H1 (cell line): Measurements from ENCODE around the gene TM9SF1. TPM values are rescaled to one million over a fixed set of nuclear protein-coding genes. Genes with fewer than 3 reads are reported as not detected.

Source experiments
- CTCF ChIA-PET: fragments of 300-600 bp; sonication (Branson Sonifier 250); formaldehyde crosslinking; loops from one replicate; lab custom pipeline; 2021; ENCODE audit not compliant: partially characterized antibody; lab: Charles Lee
- POLR2A ChIA-PET: fragments of 300-600 bp; sonication (Branson Sonifier 250); formaldehyde crosslinking; loops from one replicate; lab custom pipeline; 2021; ENCODE audit warnings: inconsistent platforms; ENCODE audit not compliant: partially characterized antibody; lab: Charles Lee
- DNase-seq, 2 experiments: peaks; one replicate each; pipeline versions ENCODE4 v3.0.0 to v3.0.0-alpha.2; 2010 to 2022; ENCODE audit warnings: low spot score in 2 of 2, low read depth in 1 of 2, mixed read lengths in 1 of 2
- FAIRE-seq: peaks from 2 replicates; lab custom pipeline; 2011; peaks lifted over from hg19 to GRCh38; lab: Jason Lieb, UNC
- H2AFZ ChIP-seq: 2 replicates; pipeline ENCODE4 v1.8.1; 2012; ENCODE audit warnings: low read length, inconsistent platforms
- H2AK5ac ChIP-seq: 2 replicates; pipeline ENCODE4 v1.6.1; 2013; ENCODE audit warnings: low read depth, low read length
- H2BK120ac ChIP-seq: replicated peaks from 2 replicates; pipeline ENCODE3; 2013; ENCODE audit warnings: low read depth, low read length, inconsistent platforms
- H2BK12ac ChIP-seq: 2 replicates; pipeline ENCODE4 v1.6.1; 2013; ENCODE audit warnings: low read depth, low read length
- H2BK15ac ChIP-seq: 2 replicates; pipeline ENCODE4 v1.6.1; 2013; ENCODE audit warnings: low read length
- H2BK20ac ChIP-seq: 2 replicates; pipeline ENCODE4 v1.6.1; 2013; ENCODE audit warnings: low read length
- H2BK5ac ChIP-seq: 2 replicates; pipeline ENCODE4 v1.6.1; 2013; ENCODE audit warnings: low read depth, low read length
- H3K14ac ChIP-seq: 2 replicates; pipeline ENCODE4 v1.6.1; 2013; ENCODE audit warnings: inconsistent platforms; ENCODE audit not compliant: insufficient read length
- H3K18ac ChIP-seq: 2 replicates; pipeline ENCODE4 v1.6.1; 2013; ENCODE audit warnings: low read length; ENCODE audit errors: extremely low read depth
- H3K23ac ChIP-seq: 2 replicates; pipeline ENCODE4 v1.6.1; 2013; ENCODE audit warnings: inconsistent platforms; ENCODE audit not compliant: insufficient read length
- H3K23me2 ChIP-seq: 2 replicates; pipeline ENCODE4 v1.6.1; 2013; ENCODE audit warnings: low read depth, low read length
- H3K27ac ChIP-seq: 2 replicates; pipeline ENCODE4 v1.6.1; 2011; ENCODE audit warnings: low read depth, low read length, inconsistent platforms
- H3K27me3 ChIP-seq, 4 experiments: replicated peaks in 1 of 4; 1 replicate in 1 of 4; 2 replicates in 3 of 4; pipeline versions ENCODE4 v1.6.1 to v1.8.1; 2011 to 2013; ENCODE audit warnings: low read length in 3 of 4, mild to moderate bottlenecking in 3 of 4, inconsistent platforms in 2 of 4, mixed read lengths in 2 of 4, moderate library complexity in 1 of 4; ENCODE audit not compliant: control insufficient read depth in 3 of 4, insufficient read depth in 3 of 4; ENCODE audit errors: extremely low read depth in 1 of 4
- H3K36me3 ChIP-seq, 4 experiments: 2 replicates each; pipeline versions ENCODE4 v1.6.1 to v1.8.1; 2011 to 2013; ENCODE audit warnings: mild to moderate bottlenecking in 4 of 4, low read length in 3 of 4, moderate library complexity in 2 of 4, control low read depth in 1 of 4, inconsistent platforms in 1 of 4; ENCODE audit not compliant: insufficient read depth in 4 of 4, control insufficient read depth in 2 of 4
- H3K4ac ChIP-seq: replicated peaks from 2 replicates; pipeline ENCODE3; 2013; ENCODE audit warnings: low read length, low read depth, mixed read lengths, inconsistent platforms; ENCODE audit not compliant: insufficient read length
- H3K4me1 ChIP-seq, 4 experiments: replicated peaks in 1 of 4; 1 replicate in 1 of 4; 2 replicates in 3 of 4; pipeline versions ENCODE4 v1.6.1 to v1.8.1; 2011 to 2013; ENCODE audit warnings: low read length in 3 of 4, inconsistent platforms in 2 of 4, mixed read lengths in 1 of 4; ENCODE audit not compliant: insufficient read depth in 4 of 4, control insufficient read depth in 3 of 4
- H3K4me2 ChIP-seq, 2 experiments: 2 replicates each; pipeline versions ENCODE4 v1.6.1 to v1.8.1; 2011 to 2013; ENCODE audit warnings: low read depth in 2 of 2, low read length in 2 of 2, control low read depth in 1 of 2, inconsistent platforms in 1 of 2, mild to moderate bottlenecking in 1 of 2; ENCODE audit not compliant: insufficient read depth in 1 of 2
- H3K4me3 ChIP-seq, 4 experiments: fragments of 200-600, 300-600 bp in 1 of 4; sonication (generic), shearing (Covaris generic), sonication (Bioruptor Twin) in 1 of 4; 2 replicates each; pipeline versions ENCODE4 v1.5.1 to v1.8.1; 2011 to 2016; ENCODE audit warnings: low read length in 4 of 4, low read depth in 3 of 4, control low read depth in 2 of 4, inconsistent platforms in 2 of 4, mild to moderate bottlenecking in 2 of 4, mixed read lengths in 1 of 4, moderate library complexity in 1 of 4; ENCODE audit not compliant: insufficient read depth in 2 of 4; ENCODE audit errors: extremely low read depth in 1 of 4
- H3K56ac ChIP-seq: replicated peaks from 2 replicates; pipeline ENCODE3; 2013; ENCODE audit warnings: low read depth, mild to moderate bottlenecking, mixed read lengths, low read length, inconsistent platforms; ENCODE audit not compliant: insufficient read length
- H3K79me1 ChIP-seq: 2 replicates; pipeline ENCODE4 v1.6.1; 2013; ENCODE audit warnings: low read depth, low read length, control low read depth
- H3K79me2 ChIP-seq, 2 experiments: 2 replicates each; pipeline versions ENCODE4 v1.6.1 to v1.8.1; 2012 to 2013; ENCODE audit warnings: low read length in 2 of 2, mild to moderate bottlenecking in 2 of 2, inconsistent platforms in 1 of 2; ENCODE audit not compliant: insufficient read depth in 2 of 2, control insufficient read depth in 1 of 2
- H3K9ac ChIP-seq, 4 experiments: replicated peaks in 1 of 4; 1 replicate in 1 of 4; 2 replicates in 3 of 4; pipeline versions ENCODE4 v1.6.1 to v1.8.1; 2011 to 2013; ENCODE audit warnings: low read depth in 3 of 4, low read length in 3 of 4, control low read depth in 2 of 4, mild to moderate bottlenecking in 2 of 4, moderate library complexity in 2 of 4, inconsistent platforms in 1 of 4; ENCODE audit errors: extremely low read depth in 1 of 4
- H3K9me3 ChIP-seq, 2 experiments: 2 replicates each; pipeline versions ENCODE4 v1.6.1 to v1.8.1; 2012 to 2013; ENCODE audit warnings: mild to moderate bottlenecking in 2 of 2, moderate library complexity in 2 of 2, control low read depth in 1 of 2, inconsistent platforms in 1 of 2, low read depth in 1 of 2, low read length in 1 of 2, mixed read lengths in 1 of 2; ENCODE audit not compliant: insufficient read depth in 2 of 2
- H4K20me1 ChIP-seq, 2 experiments: replicated peaks in 1 of 2; 2 replicates each; pipeline versions ENCODE3 to v1.8.1; 2011 to 2013; ENCODE audit warnings: inconsistent platforms in 2 of 2, low read length in 2 of 2, mild to moderate bottlenecking in 1 of 2; ENCODE audit not compliant: insufficient read depth in 2 of 2, control insufficient read depth in 1 of 2
- H4K5ac ChIP-seq: 2 replicates; pipeline ENCODE4 v1.6.1; 2013; ENCODE audit warnings: low read length, low read depth, mixed read lengths, inconsistent platforms; ENCODE audit not compliant: insufficient read length
- H4K8ac ChIP-seq: 2 replicates; pipeline ENCODE4 v1.8.0; 2013; ENCODE audit warnings: mild to moderate bottlenecking, moderate library complexity, low read length, inconsistent platforms; ENCODE audit not compliant: insufficient read depth; ENCODE audit errors: extremely low read depth
- H4K91ac ChIP-seq: replicated peaks from 2 replicates; pipeline ENCODE3; 2013; ENCODE audit warnings: low read length, mixed read lengths, inconsistent platforms; ENCODE audit not compliant: insufficient read length
- CBX8 ChIP-seq: fragments of 300-800, 300-1000 bp; sonication (generic); IDR thresholded peaks from 2 replicates; pipeline ENCODE4 v1.7.1; 2016; ENCODE audit warnings: low read depth, low read length, borderline replicate concordance
- CREB1 ChIP-seq: IDR thresholded peaks from 2 replicates; pipeline ENCODE4 v1.6.1; 2012; ENCODE audit warnings: inconsistent platforms
- E2F6 ChIP-seq: IDR thresholded peaks from 2 replicates; pipeline ENCODE4 v1.6.1; 2012; ENCODE audit warnings: inconsistent platforms
- EP300 ChIP-seq, 2 experiments: IDR thresholded peaks; 1 replicate in 1 of 2; 2 replicates in 1 of 2; pipeline ENCODE4 v1.6.1; 2011 to 2012; ENCODE audit warnings: low read depth in 2 of 2, low read length in 2 of 2, mild to moderate bottlenecking in 2 of 2, borderline replicate concordance in 1 of 2, inconsistent platforms in 1 of 2, moderate library complexity in 1 of 2
- HDAC2 ChIP-seq, 2 experiments: fragments of 300-600 bp in 1 of 2; sonication (generic) in 1 of 2; IDR thresholded peaks; 2 replicates each; pipeline ENCODE4 v1.6.1; 2011 to 2012; ENCODE audit warnings: low read depth in 2 of 2, low read length in 2 of 2, mild to moderate bottlenecking in 2 of 2, moderate library complexity in 2 of 2, borderline replicate concordance in 1 of 2, inconsistent platforms in 1 of 2
- RAD21 ChIP-seq, 2 experiments: IDR thresholded peaks in 1 of 2; conservative IDR thresholded peaks in 1 of 2; 2 replicates each; pipeline ENCODE4 v1.6.1; 2011; ENCODE audit warnings: low read depth in 2 of 2, low read length in 2 of 2, improper control_type of control experiment in 1 of 2, inconsistent platforms in 1 of 2, mild to moderate bottlenecking in 1 of 2, moderate library complexity in 1 of 2
- RXRA ChIP-seq: IDR thresholded peaks from 2 replicates; pipeline ENCODE4 v1.6.1; 2011; ENCODE audit warnings: low read depth, mild to moderate bottlenecking, low read length, moderate library complexity; ENCODE audit not compliant: insufficient read depth
- SIN3A ChIP-seq, 2 experiments: IDR thresholded peaks in 1 of 2; conservative IDR thresholded peaks in 1 of 2; 2 replicates each; pipeline ENCODE4 v1.6.1; 2011 to 2012; ENCODE audit warnings: low read length in 2 of 2, improper control_type of control experiment in 1 of 2, low read depth in 1 of 2, mild to moderate bottlenecking in 1 of 2
- TAF1 ChIP-seq: IDR thresholded peaks from 2 replicates; pipeline ENCODE4 v1.6.1; 2011; ENCODE audit warnings: mild to moderate bottlenecking, low read depth, low read length
- WGBS, 2 experiments: shearing (Covaris generic) in 1 of 2; methylation state at CpG; one replicate each; pipeline versions ENCODE4 v1.1.6 to v1.1.7; 2013 to 2015; ENCODE audit warnings: low lambda C conversion rate in 2 of 2, mixed read lengths in 2 of 2, inconsistent platforms in 1 of 2, low coverage in 1 of 2, missing lambda C conversion rate in 1 of 2; ENCODE audit not compliant: insufficient replicate concordance in 2 of 2, insufficient coverage in 1 of 2, insufficient read length in 1 of 2; ENCODE audit errors: extremely low coverage in 1 of 2, missing lambda C conversion rate in 1 of 2; 5-methylcytosine and 5-hydroxymethylcytosine counted together
- polyA plus RNA-seq, 7 experiments: library from polyadenylated mRNA; depleted of rRNA in 3 of 7; stranded (reverse) in 5 of 7; unstranded in 2 of 7; fragments of >200 nt in 5 of 7; fragments of 200-250 nt in 2 of 7; gene quantifications; 1 replicate in 5 of 7; 2 replicates in 1 of 7; 4 replicates in 1 of 7; pipeline versions ENCODE4 v1.2.1 to v1.2.3, GENCODE V29; 2011 to 2013; ENCODE audit warnings: missing spikeins in 2 of 7, mixed read lengths in 2 of 7
- total RNA-seq: library from RNA; stranded (reverse); fragmentation: NEBNext Ultra II Directional; extraction: Animal tissue kit (Norgen Biotek cat#: 25700); gene quantifications from 2 replicates; pipeline ENCODE4 v1.2.1, GENCODE V29; 2021

TM9SF1 gene
- total and polyA plus RNA-seq, 2 of the 8 experiments (the other 6 are each of a cell fraction or from before 2014, with no cell fraction given) = 22.2 to 29.2 TPM

GRCh38 chr14:24185026-24185425 lies 10.2 kb downstream of the TM9SF1 start:
- H3K23me2 ChIP-seq = peaks cover 5% of the 10 kb centered on the region
- TF ChIP-seq CBX8 (no peak), TAF1 (no peak), E2F6 (no peak), RAD21 (IDR thresholded peaks at IDR 0.05 in 1 of 2, conservative IDR thresholded peaks at IDR 0.05 in 1 of 2; ENCODE audit: low read depth in 2 of 2, low read length in 2 of 2) (no peak), HDAC2 (IDR thresholded peaks at IDR 0.05; ENCODE audit: borderline replicate concordance in 1 of 2, low read depth in 2 of 2, low read length in 2 of 2) (no peak), EP300 (IDR thresholded peaks at IDR 0.05; ENCODE audit: borderline replicate concordance in 1 of 2, low read depth in 2 of 2, low read length in 2 of 2) (no peak), CREB1 (no peak), SIN3A (conservative IDR thresholded peaks at IDR 0.05 in 1 of 2, IDR thresholded peaks at IDR 0.05 in 1 of 2; ENCODE audit: low read depth in 1 of 2, low read length in 2 of 2) (no peak), RXRA (no peak)
- peaks cover 0 to 7% (median 4%) of the 10 kb centered on the region in 4 experiments; a peak in 6 of 7 replicates for H3K4me1 ChIP-seq
- DNase-seq (no peak), FAIRE-seq (no peak)
- H3K79me2 ChIP-seq = peaks cover 0 to 13% of the 10 kb centered on the region in 2 experiments; a peak in 2 of 4 replicates
- H4K8ac ChIP-seq = no peak overlapping the region
- H4K20me1 ChIP-seq = peaks cover 2 to 25% of the 10 kb centered on the region in 2 experiments
- H3K23ac ChIP-seq = no peak overlapping the region
- no peak overlapping the region for H3K18ac ChIP-seq
- H3K56ac ChIP-seq = no peak overlapping the region
- H3K79me1 ChIP-seq = peaks cover 14% of the 10 kb centered on the region
- H2BK12ac ChIP-seq = no peak overlapping the region
- no peak overlapping the region for H2AFZ ChIP-seq
- no peak overlapping the region for H2BK15ac ChIP-seq
- no peak overlapping the region for H4K5ac ChIP-seq
- POLR2A ChIA-PET = interaction anchor here (0.6 to 9.3 kb wide), 8 partner anchors 10 to 87 kb away, joined by 3 to 158 read pairs (median 3); partner anchors contain the start of genes MDP1, REC8 and TM9SF1
- no peak overlapping the region for H4K91ac ChIP-seq
- no peak overlapping the region for H2BK5ac ChIP-seq
- H3K14ac ChIP-seq = no peak overlapping the region
- no peak overlapping the region for H3K9ac ChIP-seq
- no peak overlapping the region for H3K27ac ChIP-seq
- CTCF ChIA-PET = interaction anchor here (0.6 to 1.5 kb wide), 3 partner anchors 11 to 1631 kb away, joined by 3 to 8 read pairs (median 3); partner anchors contain the start of gene IRF9
- H2BK20ac ChIP-seq = no peak overlapping the region
- H3K4ac ChIP-seq = no peak overlapping the region
- no peaks in the 10 kb centered on the region for H3K27me3 ChIP-seq
- no peak overlapping the region for H2AK5ac ChIP-seq
- H3K9me3 ChIP-seq = no peaks in the 10 kb centered on the region
- H3K4me2 ChIP-seq = no peak overlapping the region
- peaks cover 20 to 69% (median 56%) of the 10 kb centered on the region in 4 experiments; a peak in 7 of 8 replicates for H3K36me3 ChIP-seq
- H2BK120ac ChIP-seq = no peak overlapping the region
- H3K4me3 ChIP-seq = no peak overlapping the region
- WGBS, 2 experiments = 86% methylated on average over 7 of the region's 7 CpGs; no CpG with 5 or more reads in 1 of the 2 experiments
